Esophagus squamous epithelium (tissue), 4 donors: ENCODE results near the gene ZNF525.
"Not testable (repeated sequence)": the region's sequence is repeated elsewhere in the genome, so short reads cannot be mapped to it uniquely, and the experiment has no call there.

Experiments used
- CTCF ChIP-seq, 6 experiments: fragments of 450-650 bp in 4 of 6; fragments of 200-600 bp in 2 of 6; sonication (generic) in 2 of 6; IDR thresholded peaks; one replicate each; pipeline ENCODE4 v1.5.1; 2016 to 2019; ENCODE audit warnings: antibody characterized with exemption in 6 of 6, mild to moderate bottlenecking in 4 of 6, moderate library complexity in 4 of 6
- POLR2A ChIP-seq, 4 donors: fragments of 450-650 bp; IDR thresholded peaks; one replicate each; pipeline ENCODE4 v1.6.1; 2017; ENCODE audit warnings: antibody characterized with exemption in 4 of 4, mild to moderate bottlenecking in 4 of 4, moderate library complexity in 3 of 4

GRCh38 chr19:53344403-53344802, 21.1 kb upstream of the ZNF525 start:
- TF ChIP-seq CTCF, POLR2A (IDR thresholded peaks at IDR 0.05): not testable (repeated sequence)
